Measurements from ENCODE around the gene NTS.

Gene NTS

DNA sequence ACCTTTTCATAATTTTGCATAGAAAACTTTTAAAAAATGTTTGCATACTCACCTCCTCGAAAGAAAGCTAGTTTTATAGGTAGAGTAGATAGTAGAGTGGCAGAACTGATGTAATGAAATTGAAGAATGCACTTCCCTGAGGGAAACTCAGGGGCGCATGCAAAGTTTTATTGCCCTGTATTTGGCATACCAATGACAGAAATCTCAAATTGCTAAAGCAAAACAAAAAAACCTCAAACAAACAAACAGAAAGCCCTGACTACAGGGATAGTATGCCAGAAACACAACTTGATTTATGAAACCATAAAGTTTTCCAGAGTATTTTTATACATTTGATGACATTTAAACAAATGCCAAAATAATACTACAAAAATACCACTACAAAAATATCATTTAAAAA lies 39.7 kb upstream of the NTS start:
- DNase-seq, result no peak
- Histone ChIP-seq H3K9me3 (no peaks in the 10 kb centered on the region), H3K4me3 (ENCODE audit: low read depth, low read length) (no peak overlapping the region), H3K4me1 (no peaks in the 10 kb centered on the region), H3K36me3 (no peaks in the 10 kb centered on the region), H3K27me3 (peaks cover 16% of the 10 kb centered on the region)
- TF ChIP-seq, protein P1, sequence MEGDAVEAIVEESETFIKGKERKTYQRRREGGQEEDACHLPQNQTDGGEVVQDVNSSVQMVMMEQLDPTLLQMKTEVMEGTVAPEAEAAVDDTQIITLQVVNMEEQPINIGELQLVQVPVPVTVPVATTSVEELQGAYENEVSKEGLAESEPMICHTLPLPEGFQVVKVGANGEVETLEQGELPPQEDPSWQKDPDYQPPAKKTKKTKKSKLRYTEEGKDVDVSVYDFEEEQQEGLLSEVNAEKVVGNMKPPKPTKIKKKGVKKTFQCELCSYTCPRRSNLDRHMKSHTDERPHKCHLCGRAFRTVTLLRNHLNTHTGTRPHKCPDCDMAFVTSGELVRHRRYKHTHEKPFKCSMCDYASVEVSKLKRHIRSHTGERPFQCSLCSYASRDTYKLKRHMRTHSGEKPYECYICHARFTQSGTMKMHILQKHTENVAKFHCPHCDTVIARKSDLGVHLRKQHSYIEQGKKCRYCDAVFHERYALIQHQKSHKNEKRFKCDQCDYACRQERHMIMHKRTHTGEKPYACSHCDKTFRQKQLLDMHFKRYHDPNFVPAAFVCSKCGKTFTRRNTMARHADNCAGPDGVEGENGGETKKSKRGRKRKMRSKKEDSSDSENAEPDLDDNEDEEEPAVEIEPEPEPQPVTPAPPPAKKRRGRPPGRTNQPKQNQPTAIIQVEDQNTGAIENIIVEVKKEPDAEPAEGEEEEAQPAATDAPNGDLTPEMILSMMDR (IDR thresholded peaks at IDR 0.05; ENCODE audit: low read depth, low read length), result no peak

DNA sequence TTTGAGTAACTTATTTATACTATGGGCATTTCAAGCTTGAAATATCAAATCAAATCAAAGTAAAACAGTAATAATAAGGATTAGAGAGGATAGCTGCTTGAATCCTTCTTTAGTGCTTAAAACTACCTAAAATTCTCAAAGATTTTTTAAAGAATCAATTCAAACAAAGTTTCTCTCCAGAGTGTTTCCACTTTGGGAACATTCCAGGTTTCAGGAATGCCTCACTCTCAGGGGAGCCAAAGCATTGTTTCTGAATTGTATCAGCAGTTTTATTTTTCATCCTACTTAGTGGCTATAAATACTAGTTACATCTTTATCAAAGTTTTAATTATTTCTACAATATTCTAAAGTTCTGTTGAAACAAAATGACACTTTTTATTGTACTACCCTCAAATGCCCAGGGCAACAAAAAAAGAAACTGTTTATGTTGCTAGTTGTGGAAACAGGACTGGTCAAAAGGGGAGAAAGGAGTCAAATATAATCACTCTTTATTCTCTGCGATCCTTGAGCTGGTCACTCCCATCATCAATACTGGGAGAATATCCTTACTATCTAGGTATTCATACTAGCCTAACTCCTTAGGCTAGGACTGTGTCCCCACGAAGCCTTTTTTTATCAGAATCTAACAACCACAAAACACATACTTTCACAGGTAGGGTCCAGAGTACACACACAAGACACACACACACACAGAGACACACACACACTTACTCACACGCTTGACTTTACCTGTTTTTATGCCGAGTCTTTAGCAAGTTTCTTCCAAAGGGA lies 38.5 kb upstream of the NTS start:
- Histone ChIP-seq H3K4me3 (ENCODE audit: low read depth, low read length) (no peak overlapping the region), H3K36me3 (no peaks in the 10 kb centered on the region), H3K27me3 (peaks cover 19% of the 10 kb centered on the region), H3K9me3 (no peaks in the 10 kb centered on the region), H3K4me1 (no peaks in the 10 kb centered on the region)
- TF ChIP-seq, protein P1 (IDR thresholded peaks at IDR 0.05; ENCODE audit: low read depth, low read length), result no peak
- no peak for DNase-seq

DNA sequence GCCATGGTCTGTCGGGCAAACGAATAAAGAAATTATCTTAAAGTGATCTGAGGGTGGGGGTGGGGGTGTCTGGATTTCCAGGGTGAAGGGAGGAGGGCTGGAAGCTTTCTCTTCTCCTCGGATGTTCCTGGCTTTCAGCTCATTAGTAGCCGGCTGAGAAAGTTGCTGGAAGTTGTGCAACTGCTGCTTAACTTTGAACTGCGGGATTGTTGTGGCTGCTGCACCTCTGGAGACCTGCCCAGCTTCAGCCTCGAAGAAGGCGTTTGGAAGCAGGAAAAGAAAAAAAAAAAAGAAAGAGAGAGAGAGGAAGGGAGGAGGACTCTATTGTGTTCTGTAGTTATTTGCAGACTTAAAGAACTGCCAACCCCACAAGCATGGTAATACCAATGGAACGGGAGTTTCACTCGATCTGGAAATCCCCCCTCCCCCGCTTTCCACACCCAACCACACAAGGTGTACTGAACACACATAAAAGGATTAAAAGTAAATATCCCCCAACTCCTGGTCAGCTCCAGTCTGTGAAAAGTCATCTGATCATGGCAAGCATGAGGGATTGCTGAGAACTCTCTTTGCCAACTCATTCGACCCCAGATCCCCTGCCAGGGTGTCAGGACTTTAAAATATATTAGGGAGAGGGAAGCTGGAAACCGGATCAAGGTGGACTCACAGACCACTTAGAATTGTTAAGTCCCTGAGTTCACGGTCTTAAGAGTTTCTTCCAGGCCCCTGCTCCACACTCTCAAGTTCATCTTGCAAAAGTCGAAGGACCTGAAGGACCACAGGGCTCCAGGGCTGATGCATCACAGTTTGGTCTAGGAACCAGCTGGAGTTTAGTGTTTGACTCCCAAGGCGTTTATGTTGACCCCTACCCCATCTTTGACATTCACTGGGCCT lies 37.7 kb upstream of the NTS start, which contains the start of gene RASSF9:
Gene RASSF9 (minus strand): TSS at position 213 of the 894 bp plus-strand sequence. CDS start 208 bp downstream, at position 5.
- no peaks in the 10 kb centered on the region for H3K9me3 ChIP-seq
- H3K27me3 ChIP-seq, result peaks cover 23% of the 10 kb centered on the region
- TF ChIP-seq, protein P1 (IDR thresholded peaks at IDR 0.05; ENCODE audit: low read depth, low read length), result no peak
- H3K36me3 ChIP-seq, result no peaks in the 10 kb centered on the region
- no peak for DNase-seq
- H3K4me3 ChIP-seq (ENCODE audit: low read depth, low read length), result no peak within 1 kb of the TSS
- no peaks in the 10 kb centered on the region for H3K4me1 ChIP-seq

- Histone ChIP-seq H3K4me3 (ENCODE audit: low read depth, low read length) (no peak overlapping the region), H3K36me3 (no peaks in the 10 kb centered on the region), H3K27me3 (peaks cover 36% of the 10 kb centered on the region), H3K4me1 (no peaks in the 10 kb centered on the region), H3K9me3 (no peaks in the 10 kb centered on the region)
- DNase-seq, result no peak
- TF ChIP-seq, protein P1 (IDR thresholded peaks at IDR 0.05; ENCODE audit: low read depth, low read length), result no peak
These were observed 30.3 kb upstream of the NTS start for GRCh38 chr12:85843606-85844310.

DNA sequence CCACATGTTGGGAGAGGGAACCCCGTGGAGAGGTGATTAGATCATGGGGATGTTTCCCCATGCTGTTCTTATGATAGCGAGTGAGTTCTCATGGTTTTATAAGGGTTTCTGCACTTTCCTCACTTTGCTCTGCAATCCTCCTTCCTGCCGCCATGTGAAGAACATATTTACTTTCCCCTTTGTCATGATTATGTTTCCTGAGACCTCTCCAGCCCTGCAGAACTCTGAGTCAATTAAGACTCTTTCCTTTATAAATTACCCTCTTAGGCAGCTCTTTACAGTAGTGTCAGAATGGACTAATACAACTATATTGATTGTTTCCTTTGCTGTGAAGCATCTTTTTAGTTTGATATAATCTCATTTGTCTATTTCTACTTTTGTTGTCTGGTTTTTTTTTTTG lies 24.8 kb upstream of the NTS start:
- H3K36me3 ChIP-seq, result no peaks in the 10 kb centered on the region
- H3K4me1 ChIP-seq, result no peaks in the 10 kb centered on the region
- H3K4me3 ChIP-seq (ENCODE audit: low read depth, low read length), result no peak overlapping the region
- H3K27me3 ChIP-seq, result peaks cover 15% of the 10 kb centered on the region
- no peaks in the 10 kb centered on the region for H3K9me3 ChIP-seq
- DNase-seq, result no peak
- TF ChIP-seq, protein P1 (IDR thresholded peaks at IDR 0.05; ENCODE audit: low read depth, low read length), result no peak
